ENCODE results near the gene MACROD1. TPM values are rescaled to one million over a fixed set of nuclear protein-coding genes. Genes with fewer than 3 reads are reported as not detected.
"Not testable (repeated sequence)": the region's sequence is repeated elsewhere in the genome, so short reads cannot be mapped to it uniquely, and the experiment has no call there.

The MACROD1 gene
- total RNA-seq, 2 donors from 2014 or later, result 24.7 to 65.4 TPM

DNA sequence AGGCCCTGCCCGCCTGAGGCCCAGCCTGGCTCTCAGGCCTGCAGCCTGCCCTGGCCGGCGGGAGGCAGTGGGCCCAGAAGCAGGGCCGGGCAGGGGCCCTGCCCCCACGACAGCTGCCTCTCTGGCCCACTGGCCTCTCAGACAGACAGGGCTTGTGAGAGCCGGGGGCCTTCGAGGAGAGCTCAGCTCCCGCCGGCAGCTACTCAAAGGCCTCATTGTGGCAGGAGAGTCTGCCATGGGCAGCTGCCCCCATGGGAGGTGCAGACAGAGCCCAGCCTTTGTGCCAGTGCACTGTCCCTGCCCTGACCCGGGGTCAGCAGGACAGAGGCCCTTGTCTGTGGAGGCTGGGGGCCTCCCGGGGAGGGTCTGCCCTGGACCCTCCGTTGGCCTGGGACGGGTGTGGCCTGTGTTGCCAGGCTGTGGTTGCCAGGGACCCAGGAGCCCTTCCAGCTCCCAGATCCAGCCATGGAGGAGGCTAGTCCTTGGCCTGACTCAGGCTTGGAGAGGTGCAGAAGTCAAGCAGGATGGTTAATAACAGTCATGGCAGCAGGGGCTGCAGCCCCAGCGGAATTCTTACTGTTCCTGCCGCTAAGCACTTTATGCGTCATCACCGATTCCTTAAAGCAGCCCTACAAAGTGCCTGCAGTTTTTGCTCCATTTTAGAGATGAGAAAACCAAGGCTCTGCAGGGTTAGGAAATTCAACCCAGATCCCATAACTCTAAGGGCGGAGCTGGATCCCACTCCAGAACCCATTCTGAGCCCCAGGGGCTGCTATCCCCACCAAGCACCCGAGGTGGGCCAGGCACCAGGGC is 117.7 kb downstream of the MACROD1 start:
- DNase-seq, result no peak
- Histone ChIP-seq H3K9me3 (no peaks in the 10 kb centered on the region), H3K36me3 (replicated peaks in 1 of 2; ENCODE audit: insufficient read depth in 1 of 2, low read depth in 2 of 2) (no peaks in the 10 kb centered on the region), H3K4me3 (no peak overlapping the region), H3K4me1 (no peaks in the 10 kb centered on the region), H3K27ac (no peak overlapping the region), H3K27me3 (no peaks in the 10 kb centered on the region)
- ATAC-seq, result no peak
- no peak for TF ChIP-seq POLR2A (IDR thresholded peaks at IDR 0.05)
- TF ChIP-seq, protein P1, sequence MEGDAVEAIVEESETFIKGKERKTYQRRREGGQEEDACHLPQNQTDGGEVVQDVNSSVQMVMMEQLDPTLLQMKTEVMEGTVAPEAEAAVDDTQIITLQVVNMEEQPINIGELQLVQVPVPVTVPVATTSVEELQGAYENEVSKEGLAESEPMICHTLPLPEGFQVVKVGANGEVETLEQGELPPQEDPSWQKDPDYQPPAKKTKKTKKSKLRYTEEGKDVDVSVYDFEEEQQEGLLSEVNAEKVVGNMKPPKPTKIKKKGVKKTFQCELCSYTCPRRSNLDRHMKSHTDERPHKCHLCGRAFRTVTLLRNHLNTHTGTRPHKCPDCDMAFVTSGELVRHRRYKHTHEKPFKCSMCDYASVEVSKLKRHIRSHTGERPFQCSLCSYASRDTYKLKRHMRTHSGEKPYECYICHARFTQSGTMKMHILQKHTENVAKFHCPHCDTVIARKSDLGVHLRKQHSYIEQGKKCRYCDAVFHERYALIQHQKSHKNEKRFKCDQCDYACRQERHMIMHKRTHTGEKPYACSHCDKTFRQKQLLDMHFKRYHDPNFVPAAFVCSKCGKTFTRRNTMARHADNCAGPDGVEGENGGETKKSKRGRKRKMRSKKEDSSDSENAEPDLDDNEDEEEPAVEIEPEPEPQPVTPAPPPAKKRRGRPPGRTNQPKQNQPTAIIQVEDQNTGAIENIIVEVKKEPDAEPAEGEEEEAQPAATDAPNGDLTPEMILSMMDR (IDR thresholded peaks at IDR 0.05), result no peak
- WGBS, 2 donors, result 84 to 100% methylated on average over 5 to 19 of the region's 19 CpGs
- intact Hi-C loops (cut with DNase I), result no loop called here

DNA sequence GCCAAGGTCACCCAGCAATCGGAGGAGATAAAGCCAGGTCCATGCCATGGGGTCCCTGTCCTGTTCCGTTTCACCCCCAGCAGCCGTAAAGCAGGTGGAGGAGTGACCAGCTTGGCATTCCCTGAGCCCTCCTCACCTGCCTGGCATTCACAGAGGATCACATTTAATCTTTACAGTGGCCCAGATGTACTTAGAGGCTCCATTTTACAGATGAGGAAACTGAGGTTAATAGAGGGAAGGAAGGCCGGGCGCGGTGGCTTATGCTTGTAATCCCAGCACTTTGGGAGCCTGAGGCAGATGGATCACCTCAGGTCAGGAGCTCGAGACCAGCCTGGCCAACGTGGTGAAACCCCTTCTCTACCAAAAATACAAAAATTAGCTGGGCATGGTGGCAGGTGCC is 118.5 kb downstream of the MACROD1 start:
- intact Hi-C loops (cut with DNase I); H3K27me3 ChIP-seq; H3K36me3 ChIP-seq (replicated peaks in 1 of 2; ENCODE audit: insufficient read depth in 1 of 2, low read depth in 2 of 2); H3K27ac ChIP-seq; H3K4me1 ChIP-seq; H3K4me3 ChIP-seq; DNase-seq; ATAC-seq; H3K9me3 ChIP-seq: not testable (repeated sequence)
- 90 to 93% methylated on average over 7 to 8 of the region's 8 CpGs for WGBS, 2 donors

DNA sequence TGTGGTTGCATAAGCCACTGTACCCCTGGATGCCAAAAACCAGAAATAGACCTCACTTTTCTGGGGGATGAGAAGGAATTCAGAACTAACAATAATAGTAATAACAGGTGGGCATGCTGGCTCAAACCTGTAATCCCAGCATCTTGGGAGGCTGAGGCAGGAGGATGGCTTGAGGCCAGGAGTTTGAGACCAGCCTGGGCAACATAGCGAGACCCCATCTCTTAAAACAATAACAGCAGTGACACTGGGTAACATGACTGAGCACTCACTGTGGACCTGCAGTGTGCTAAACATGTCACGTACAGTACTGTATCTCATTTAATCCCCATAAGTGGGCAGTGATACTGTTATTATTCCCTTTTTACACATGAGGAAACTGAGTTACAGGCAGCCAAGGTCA is 120.2 kb downstream of the MACROD1 start:
- TF ChIP-seq, protein P1 (IDR thresholded peaks at IDR 0.05), result no peak
- no peak for TF ChIP-seq POLR2A (IDR thresholded peaks at IDR 0.05)
- intact Hi-C loops (cut with DNase I), result no loop called here
- Histone ChIP-seq H3K27me3 (no peaks in the 10 kb centered on the region), H3K27ac (no peak overlapping the region), H3K4me3 (no peak overlapping the region), H3K4me1 (no peaks in the 10 kb centered on the region), H3K9me3 (no peaks in the 10 kb centered on the region), H3K36me3 (replicated peaks in 1 of 2; ENCODE audit: insufficient read depth in 1 of 2, low read depth in 2 of 2) (no peaks in the 10 kb centered on the region)
- ATAC-seq (no peak), DNase-seq (no peak)
- WGBS, 2 donors, result 91 to 95% methylated on average over 2 of the region's 2 CpGs

DNA sequence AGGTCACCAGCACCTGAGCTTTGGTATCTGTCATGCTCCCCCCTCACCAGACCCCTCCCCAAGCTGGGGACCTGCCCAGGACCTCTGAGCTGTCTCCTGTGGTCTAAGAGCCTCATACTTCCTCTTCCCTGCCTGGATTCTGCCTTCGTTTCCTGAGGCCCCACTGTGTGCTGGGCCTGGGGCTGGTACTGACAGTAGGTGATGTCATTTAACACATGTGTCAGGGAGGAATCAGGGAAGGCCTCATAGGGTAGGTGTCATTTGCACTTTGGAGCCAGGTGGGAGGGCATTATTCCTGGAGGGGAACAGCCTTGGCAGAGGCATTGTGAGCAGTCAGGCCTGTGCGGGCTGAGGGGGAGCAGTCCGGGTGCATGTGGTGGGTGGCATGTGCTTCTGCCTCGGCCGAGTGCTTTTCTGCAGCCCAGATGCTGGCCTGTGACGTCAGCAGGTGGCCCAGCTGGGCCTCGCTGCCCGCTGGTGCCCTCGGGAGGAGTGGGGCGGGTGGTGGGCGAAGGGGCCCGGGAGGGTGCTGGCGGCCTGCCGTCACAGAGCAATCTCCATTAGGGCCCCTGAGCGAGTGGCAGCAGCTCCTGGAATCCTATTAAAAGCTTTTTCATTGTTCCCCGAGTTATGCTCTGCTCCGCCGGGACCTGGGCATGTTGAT is 121.1 kb downstream of the MACROD1 start:
- 86 to 87% methylated on average over 5 to 14 of the region's 18 CpGs for WGBS, 2 donors
- no peaks in the 10 kb centered on the region for H3K9me3 ChIP-seq
- no peaks in the 10 kb centered on the region for H3K4me1 ChIP-seq
- no peak overlapping the region for H3K27ac ChIP-seq
- H3K4me3 ChIP-seq, result no peak overlapping the region
- TF ChIP-seq, protein P1 (IDR thresholded peaks at IDR 0.05), result no peak
- TF ChIP-seq POLR2A (IDR thresholded peaks at IDR 0.05), result no peak
- H3K27me3 ChIP-seq, result no peaks in the 10 kb centered on the region
- intact Hi-C loops (cut with DNase I), result no loop called here
- DNase-seq (peak in 2 of 4 donors; percentile 9 to 28), ATAC-seq (no peak)
- H3K36me3 ChIP-seq (replicated peaks in 1 of 2; ENCODE audit: insufficient read depth in 1 of 2, low read depth in 2 of 2), result no peaks in the 10 kb centered on the region

DNA sequence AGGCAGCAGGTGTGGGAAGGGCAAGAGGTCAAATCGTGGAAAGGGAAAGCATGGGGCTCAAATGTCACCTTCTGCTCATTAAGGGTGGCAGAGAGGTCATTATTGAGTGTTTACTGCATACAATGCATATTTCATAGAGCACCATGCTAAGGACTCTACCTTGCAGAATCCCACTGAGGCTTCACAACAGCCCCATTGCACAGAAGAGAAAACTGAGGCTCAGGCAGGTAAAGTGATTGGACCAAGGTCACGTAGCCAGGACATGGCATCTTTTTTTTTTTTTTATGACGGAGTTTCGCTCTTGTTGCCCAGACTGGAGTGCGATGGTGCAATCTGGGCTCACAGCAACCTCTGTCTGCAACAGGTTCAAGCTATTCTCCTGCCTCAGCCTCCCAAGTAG is 122.4 kb downstream of the MACROD1 start:
- Histone ChIP-seq H3K4me1 (no peaks in the 10 kb centered on the region), H3K36me3 (replicated peaks in 1 of 2; ENCODE audit: insufficient read depth in 1 of 2, low read depth in 2 of 2) (no peaks in the 10 kb centered on the region), H3K27me3 (no peaks in the 10 kb centered on the region), H3K27ac (no peak overlapping the region), H3K9me3 (no peaks in the 10 kb centered on the region), H3K4me3 (no peak overlapping the region)
- 83 to 93% methylated on average over 5 of the region's 5 CpGs for WGBS, 2 donors
- no peak for TF ChIP-seq POLR2A (IDR thresholded peaks at IDR 0.05)
- TF ChIP-seq, protein P1 (IDR thresholded peaks at IDR 0.05), result no peak
- ATAC-seq, result no peak
- intact Hi-C loops (cut with DNase I), result no loop called here
- no peak for DNase-seq
